GM12873 (cell line): ENCODE measurements around the gene MATN3.

Experiments used
- CTCF ChIP-seq: IDR thresholded peaks from 2 replicates; pipeline ENCODE4 v1.5.1; 2012; ENCODE audit warnings: low read depth, mild to moderate bottlenecking, moderate library complexity, low read length, control low read depth; ENCODE audit not compliant: insufficient read depth; ENCODE audit errors: missing control alignments

The MATN3 gene

GRCh38 chr2:20052861-20053281 is 40.4 kb upstream of the MATN3 start:
- no peak for TF ChIP-seq CTCF

GRCh38 chr2:20052229-20052851 is 39.9 kb upstream of the MATN3 start:
- no peak for TF ChIP-seq CTCF

GRCh38 chr2:20051532-20052228 is 39.2 kb upstream of the MATN3 start, which contains the start of gene LAPTM4A:
Gene LAPTM4A, minus strand, starts transcription at chr2:20051628. Its CDS starts 108 bp downstream, at chr2:20051520.
- TF ChIP-seq CTCF: peak; percentile 13

GRCh38 chr2:20050646-20051531 is 38.4 kb upstream of the MATN3 start:
- peak; percentile 30 for TF ChIP-seq CTCF

- no peak for TF ChIP-seq CTCF
Observed at GRCh38 chr2:20050104-20050645, 37.7 kb upstream of the MATN3 start.

GRCh38 chr2:20049637-20050036 is 37.2 kb upstream of the MATN3 start:
- TF ChIP-seq CTCF: no peak
